ENCODE measurements around the gene GABBR2.

GRCh38 chr9:98315551-98316060 lies 393.1 kb downstream of the GABBR2 start:
- TF ChIP-seq POLR2A (IDR thresholded peaks at IDR 0.05) (no peak), CTCF (IDR thresholded peaks at IDR 0.05) (peak; percentile 84 to 94 (median 90))

All from adrenal gland (tissue), 5 donors.